Measurements from ENCODE around the gene NDUFB8. TPM values are rescaled to one million over a fixed set of nuclear protein-coding genes. Genes with fewer than 3 reads are reported as not detected.

Gene NDUFB8
- total RNA-seq, 4 donors from 2014 or later = 231 to 315 (median 279) TPM

DNA sequence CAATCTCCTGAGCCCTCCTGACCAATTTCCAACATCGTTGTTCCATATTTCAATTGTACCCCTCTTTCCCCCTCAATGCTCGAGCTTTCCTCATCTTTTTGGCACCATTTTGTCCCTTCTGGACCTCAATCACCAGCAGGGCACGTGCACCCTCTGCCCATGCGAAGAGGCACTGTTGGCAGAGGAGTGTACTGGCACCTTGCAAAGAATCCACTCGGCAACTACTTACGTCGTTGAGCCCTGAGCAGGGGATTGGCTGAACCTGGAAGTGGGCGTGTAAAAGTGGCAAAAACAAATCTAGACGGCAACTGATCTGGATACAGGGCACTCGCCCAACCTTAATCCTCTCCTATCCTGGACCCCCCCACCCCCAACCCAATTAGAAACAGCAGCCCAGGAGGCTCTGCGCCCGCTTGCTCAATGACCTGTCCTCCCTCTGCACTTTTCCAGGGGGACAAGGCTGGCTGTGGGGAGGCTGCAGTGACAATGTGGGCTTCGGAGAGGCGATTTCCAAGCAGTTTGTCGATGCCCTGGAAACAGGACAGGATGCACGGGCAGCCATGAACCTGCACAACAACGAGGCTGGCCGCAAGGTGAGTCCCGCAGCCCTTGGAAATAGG lies 48.1 kb downstream of the NDUFB8 start:
- H3K27me3 ChIP-seq = peaks cover 0 to 36% (median 3%) of the 10 kb centered on the region in 4 donors
- H3K4me3 ChIP-seq = peak overlapping the region; percentile 52 to 60 (median 56)
- 3% methylated on average over 11 of the region's 19 CpGs for WGBS
- TF ChIP-seq, protein P1, sequence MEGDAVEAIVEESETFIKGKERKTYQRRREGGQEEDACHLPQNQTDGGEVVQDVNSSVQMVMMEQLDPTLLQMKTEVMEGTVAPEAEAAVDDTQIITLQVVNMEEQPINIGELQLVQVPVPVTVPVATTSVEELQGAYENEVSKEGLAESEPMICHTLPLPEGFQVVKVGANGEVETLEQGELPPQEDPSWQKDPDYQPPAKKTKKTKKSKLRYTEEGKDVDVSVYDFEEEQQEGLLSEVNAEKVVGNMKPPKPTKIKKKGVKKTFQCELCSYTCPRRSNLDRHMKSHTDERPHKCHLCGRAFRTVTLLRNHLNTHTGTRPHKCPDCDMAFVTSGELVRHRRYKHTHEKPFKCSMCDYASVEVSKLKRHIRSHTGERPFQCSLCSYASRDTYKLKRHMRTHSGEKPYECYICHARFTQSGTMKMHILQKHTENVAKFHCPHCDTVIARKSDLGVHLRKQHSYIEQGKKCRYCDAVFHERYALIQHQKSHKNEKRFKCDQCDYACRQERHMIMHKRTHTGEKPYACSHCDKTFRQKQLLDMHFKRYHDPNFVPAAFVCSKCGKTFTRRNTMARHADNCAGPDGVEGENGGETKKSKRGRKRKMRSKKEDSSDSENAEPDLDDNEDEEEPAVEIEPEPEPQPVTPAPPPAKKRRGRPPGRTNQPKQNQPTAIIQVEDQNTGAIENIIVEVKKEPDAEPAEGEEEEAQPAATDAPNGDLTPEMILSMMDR (IDR thresholded peaks at IDR 0.05) = no peak
- TF ChIP-seq EP300 (IDR thresholded peaks at IDR 0.05) (no peak), POLR2A (IDR thresholded peaks at IDR 0.05; ENCODE audit: low read depth) (no peak), POLR2AphosphoS5 (IDR thresholded peaks at IDR 0.05) (no peak)
- DNase-seq (ENCODE audit: extremely low spot score) = peak; percentile 98
- peaks cover under 1 to 16% (median 9%) of the 10 kb centered on the region in 4 donors for H3K36me3 ChIP-seq
- intact Hi-C loops (cut with DNase I) = no loop called here
- H3K9me3 ChIP-seq = no peaks in the 10 kb centered on the region
- H3K27ac ChIP-seq (replicated peaks in 1 of 4) = no peak overlapping the region
- peaks cover 13 to 20% (median 16%) of the 10 kb centered on the region in 4 donors for H3K4me1 ChIP-seq

DNA sequence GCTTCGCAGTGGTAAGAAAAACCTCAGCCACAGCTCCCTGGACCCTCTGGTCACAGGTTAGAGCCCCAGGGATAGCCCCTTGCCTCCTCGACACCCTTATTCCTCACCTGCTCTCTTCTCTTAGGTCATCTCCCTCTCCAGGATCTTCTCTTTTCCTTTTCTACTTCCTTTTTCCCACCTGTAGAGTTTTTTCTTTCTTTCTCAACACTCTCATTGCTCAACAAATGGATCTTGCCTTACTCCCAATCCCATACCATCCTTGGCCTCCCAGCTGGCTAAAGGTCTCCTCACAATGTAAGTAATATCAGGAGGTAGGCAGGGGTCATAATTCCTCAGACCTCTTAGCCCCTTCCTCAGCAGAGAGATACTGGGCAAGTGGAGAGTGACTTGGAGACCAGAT lies 49.7 kb downstream of the NDUFB8 start:
- Histone ChIP-seq H3K36me3 (peaks cover 0 to 2% (median under 1%) of the 10 kb centered on the region in 4 donors), H3K4me1 (peaks cover 13 to 20% (median 16%) of the 10 kb centered on the region in 4 donors), H3K4me3 (no peak overlapping the region), H3K27me3 (peaks cover 0 to 36% (median 3%) of the 10 kb centered on the region in 4 donors), H3K9me3 (no peaks in the 10 kb centered on the region), H3K27ac (replicated peaks in 1 of 4) (no peak overlapping the region)
- intact Hi-C loops (cut with DNase I) = no loop called here
- DNase-seq (ENCODE audit: extremely low spot score) = no peak
- TF ChIP-seq, protein P1 (IDR thresholded peaks at IDR 0.05) = no peak
- TF ChIP-seq POLR2A (IDR thresholded peaks at IDR 0.05; ENCODE audit: low read depth) (no peak), POLR2AphosphoS5 (IDR thresholded peaks at IDR 0.05) (no peak), EP300 (IDR thresholded peaks at IDR 0.05) (no peak)
- 91% methylated on average over 2 of the region's 2 CpGs for WGBS

DNA sequence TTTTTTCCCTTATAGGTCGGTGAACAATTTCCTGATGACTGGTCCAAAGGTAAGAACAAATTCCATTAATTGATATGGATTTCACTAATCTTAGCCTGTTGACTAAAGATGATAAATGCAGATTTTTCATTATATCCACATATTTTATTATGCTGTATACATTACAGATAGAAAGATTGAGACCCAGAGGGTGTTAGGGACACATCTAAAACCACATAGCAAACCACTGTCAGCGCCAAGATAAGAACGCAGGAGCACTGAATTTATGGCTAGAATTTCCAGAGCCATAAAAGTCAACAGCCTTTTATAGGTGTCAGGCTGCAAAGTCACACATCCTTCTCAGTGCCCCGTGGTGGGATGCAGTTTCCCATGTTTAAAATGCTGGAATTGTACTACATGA lies 50.6 kb downstream of the NDUFB8 start:
- Histone ChIP-seq H3K9me3 (no peaks in the 10 kb centered on the region), H3K36me3 (no peaks in the 10 kb centered on the region), H3K4me1 (peaks cover 13 to 20% (median 16%) of the 10 kb centered on the region in 4 donors), H3K27ac (replicated peaks in 1 of 4) (no peak overlapping the region), H3K4me3 (no peak overlapping the region), H3K27me3 (peaks cover 0 to 36% (median 3%) of the 10 kb centered on the region in 4 donors)
- WGBS = 58% methylated on average over 4 of the region's 4 CpGs
- TF ChIP-seq POLR2A (IDR thresholded peaks at IDR 0.05; ENCODE audit: low read depth) = no peak
- no peak for TF ChIP-seq POLR2AphosphoS5 (IDR thresholded peaks at IDR 0.05)
- TF ChIP-seq, protein P1 (IDR thresholded peaks at IDR 0.05) = no peak
- TF ChIP-seq EP300 (IDR thresholded peaks at IDR 0.05) = no peak
- intact Hi-C loops (cut with DNase I) = no loop called here
- DNase-seq (ENCODE audit: extremely low spot score) = no peak

DNA sequence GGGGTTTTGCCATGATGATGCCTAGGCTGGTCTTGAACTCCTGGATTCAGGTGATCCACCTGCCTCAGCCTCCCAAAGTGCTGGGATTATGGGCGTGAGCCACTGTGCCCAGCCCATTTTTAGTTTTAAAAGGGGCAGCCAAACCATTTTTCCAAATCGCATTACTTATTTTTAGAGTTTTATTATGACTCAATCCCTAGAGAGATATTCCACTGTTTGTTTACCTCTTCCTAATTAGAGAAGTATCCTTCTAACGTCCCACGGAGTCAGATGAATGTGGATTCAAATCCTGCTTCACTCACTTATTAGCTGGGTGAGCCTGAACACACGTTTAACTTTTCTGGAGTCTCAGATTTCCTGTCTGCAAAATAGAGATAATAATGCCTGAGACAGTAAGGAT lies 51.7 kb downstream of the NDUFB8 start:
- 46% methylated on average over 5 of the region's 5 CpGs for WGBS
- TF ChIP-seq POLR2A (IDR thresholded peaks at IDR 0.05; ENCODE audit: low read depth) = no peak
- TF ChIP-seq, protein P1 (IDR thresholded peaks at IDR 0.05) = no peak
- TF ChIP-seq POLR2AphosphoS5 (IDR thresholded peaks at IDR 0.05) = no peak
- no peak for TF ChIP-seq EP300 (IDR thresholded peaks at IDR 0.05)
- Histone ChIP-seq H3K36me3 (no peaks in the 10 kb centered on the region), H3K9me3 (no peaks in the 10 kb centered on the region), H3K27me3 (peaks cover 0 to 43% (median 3%) of the 10 kb centered on the region in 4 donors), H3K27ac (replicated peaks in 1 of 4) (no peak overlapping the region), H3K4me3 (no peak overlapping the region), H3K4me1 (peaks cover 13 to 18% (median 14%) of the 10 kb centered on the region in 4 donors)
- DNase-seq (ENCODE audit: extremely low spot score) = no peak
- intact Hi-C loops (cut with DNase I) = no loop called here

Other genes with a start within 250 kb of the NDUFB8 start
- gene BLOC1S2, start 243.2 kb downstream of the NDUFB8 start, total RNA-seq = 10 to 100 TPM; 11.2 to 23.4 (median 17.5) TPM
- not detected for gene PKD2L1, start 199.6 kb downstream of the NDUFB8 start, total RNA-seq
- 10 to 100 TPM in 1 of 4 donors, 1 to 10 TPM in 3; 7.1 to 16.8 (median 9.1) TPM for gene SCD, start 182.6 kb downstream of the NDUFB8 start, total RNA-seq
- gene WNT8B, start 66.9 kb downstream of the NDUFB8 start, total RNA-seq = not detected
- gene SEC31B, start 10.0 kb downstream of the NDUFB8 start, total RNA-seq = 1 to 10 TPM; 2.8 to 5.2 (median 4.1) TPM
- gene HIF1AN, start 6.1 kb upstream of the NDUFB8 start, total RNA-seq = 10 to 100 TPM in 3 of 4 donors, 1 to 10 TPM in 1; 7.6 to 15.4 (median 13.6) TPM
- gene PAX2, start 215.7 kb upstream of the NDUFB8 start, total RNA-seq = not detected

Data from esophagus muscularis mucosa (tissue), 4 donors.